ENCODE results near the gene BATF3.

Gene BATF3

GRCh38 chr1:212722270-212722957, 22.8 kb upstream of the BATF3 start:
- Mint-ChIP-seq H3K36me3 (ENCODE audit: low read depth) (peaks cover 41% of the 10 kb centered on the region), H3K27me3 (ENCODE audit: low read depth, poor library complexity) (peaks cover 8% of the 10 kb centered on the region), H3K4me1 (no peaks in the 10 kb centered on the region), H3K9me3 (peaks cover 36% of the 10 kb centered on the region), H3K27ac (no peak overlapping the region), H3K4me3 (no peak overlapping the region)
- TF ChIP-seq, protein P1, sequence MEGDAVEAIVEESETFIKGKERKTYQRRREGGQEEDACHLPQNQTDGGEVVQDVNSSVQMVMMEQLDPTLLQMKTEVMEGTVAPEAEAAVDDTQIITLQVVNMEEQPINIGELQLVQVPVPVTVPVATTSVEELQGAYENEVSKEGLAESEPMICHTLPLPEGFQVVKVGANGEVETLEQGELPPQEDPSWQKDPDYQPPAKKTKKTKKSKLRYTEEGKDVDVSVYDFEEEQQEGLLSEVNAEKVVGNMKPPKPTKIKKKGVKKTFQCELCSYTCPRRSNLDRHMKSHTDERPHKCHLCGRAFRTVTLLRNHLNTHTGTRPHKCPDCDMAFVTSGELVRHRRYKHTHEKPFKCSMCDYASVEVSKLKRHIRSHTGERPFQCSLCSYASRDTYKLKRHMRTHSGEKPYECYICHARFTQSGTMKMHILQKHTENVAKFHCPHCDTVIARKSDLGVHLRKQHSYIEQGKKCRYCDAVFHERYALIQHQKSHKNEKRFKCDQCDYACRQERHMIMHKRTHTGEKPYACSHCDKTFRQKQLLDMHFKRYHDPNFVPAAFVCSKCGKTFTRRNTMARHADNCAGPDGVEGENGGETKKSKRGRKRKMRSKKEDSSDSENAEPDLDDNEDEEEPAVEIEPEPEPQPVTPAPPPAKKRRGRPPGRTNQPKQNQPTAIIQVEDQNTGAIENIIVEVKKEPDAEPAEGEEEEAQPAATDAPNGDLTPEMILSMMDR (IDR thresholded peaks at IDR 0.05), result no peak
- DNase-seq, result no peak

DNA sequence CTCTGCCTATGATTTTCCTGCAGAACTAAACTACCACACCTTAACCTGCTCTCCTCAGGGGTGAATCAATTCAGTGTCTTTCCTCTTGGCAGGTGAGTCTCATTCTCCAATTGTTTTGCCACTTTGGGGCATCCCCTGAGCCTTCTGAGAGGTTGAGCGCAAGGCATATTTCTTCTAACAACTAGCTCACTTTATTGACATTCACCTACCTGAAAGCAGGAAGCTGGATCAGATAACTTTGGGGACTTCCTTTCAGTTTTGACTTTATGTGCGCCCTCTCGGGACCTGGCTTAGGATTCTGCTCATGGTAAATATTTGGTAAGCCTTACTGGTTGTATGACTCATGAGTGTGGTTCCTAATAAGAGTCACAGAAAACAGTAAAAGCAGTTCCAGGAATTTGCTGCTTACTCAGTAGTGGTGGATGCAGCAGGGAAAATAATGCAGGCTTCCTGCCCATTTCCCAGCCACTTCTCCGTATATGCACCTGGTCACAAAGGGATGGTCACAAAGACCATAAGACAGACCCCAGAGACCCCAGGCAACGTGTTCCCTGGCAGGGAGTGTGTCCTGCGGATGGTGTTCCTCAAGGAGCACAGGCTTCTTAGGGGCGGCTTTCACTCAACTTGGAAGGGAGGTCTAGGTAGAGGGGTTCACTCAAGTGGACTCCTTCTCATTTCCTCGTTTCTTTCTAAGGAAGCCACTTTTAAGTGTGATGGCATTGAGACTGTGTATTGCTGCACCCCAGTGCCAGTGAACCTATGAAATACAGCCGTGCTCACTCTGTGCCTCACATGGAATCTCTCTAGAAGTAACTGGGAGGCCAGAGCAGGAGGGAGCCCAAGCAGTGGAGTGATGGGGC, 22.0 kb upstream of the BATF3 start:
- Mint-ChIP-seq H3K27me3 (ENCODE audit: low read depth, poor library complexity) (peaks cover 9% of the 10 kb centered on the region), H3K9me3 (peaks cover 32% of the 10 kb centered on the region), H3K4me3 (no peak overlapping the region), H3K4me1 (no peaks in the 10 kb centered on the region), H3K27ac (no peak overlapping the region), H3K36me3 (ENCODE audit: low read depth) (peaks cover 33% of the 10 kb centered on the region)
- no peak for DNase-seq
- TF ChIP-seq, protein P1 (IDR thresholded peaks at IDR 0.05), result no peak

GRCh38 chr1:212719633-212720032, 20.0 kb upstream of the BATF3 start:
- no peak for DNase-seq
- peaks cover 23% of the 10 kb centered on the region for H3K27me3 Mint-ChIP-seq (ENCODE audit: low read depth, poor library complexity)
- H3K9me3 Mint-ChIP-seq, result peaks cover 18% of the 10 kb centered on the region
- no peak overlapping the region for H3K27ac Mint-ChIP-seq
- TF ChIP-seq, protein P1 (IDR thresholded peaks at IDR 0.05), result no peak
- no peak overlapping the region for H3K4me3 Mint-ChIP-seq
- H3K4me1 Mint-ChIP-seq, result no peaks in the 10 kb centered on the region
- peaks cover 16% of the 10 kb centered on the region for H3K36me3 Mint-ChIP-seq (ENCODE audit: low read depth)

DNA sequence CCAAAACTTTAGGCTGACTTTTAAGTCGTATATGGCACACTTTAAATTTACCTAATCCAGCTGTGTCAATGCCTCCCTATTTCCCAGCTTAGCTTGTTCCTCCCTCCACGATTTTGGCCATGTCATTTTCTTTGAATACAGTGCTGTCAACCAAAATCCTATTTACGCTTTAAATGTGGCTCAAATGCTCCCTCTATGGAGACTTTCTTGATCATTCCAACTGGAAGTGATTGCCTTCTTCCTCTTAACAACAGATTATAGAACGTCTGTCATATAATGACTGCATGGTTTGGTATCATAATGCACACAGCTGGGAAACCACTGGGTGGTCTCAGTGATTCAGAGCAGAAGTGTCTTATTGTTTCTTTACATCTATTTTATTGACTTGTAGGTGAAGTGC, 18.9 kb upstream of the BATF3 start:
- TF ChIP-seq, protein P1 (IDR thresholded peaks at IDR 0.05), result no peak
- no peak overlapping the region for H3K27ac Mint-ChIP-seq
- no peaks in the 10 kb centered on the region for H3K4me1 Mint-ChIP-seq
- DNase-seq, result no peak
- peaks cover 10% of the 10 kb centered on the region for H3K36me3 Mint-ChIP-seq (ENCODE audit: low read depth)
- H3K9me3 Mint-ChIP-seq, result peaks cover 15% of the 10 kb centered on the region
- no peak overlapping the region for H3K4me3 Mint-ChIP-seq
- peaks cover 28% of the 10 kb centered on the region for H3K27me3 Mint-ChIP-seq (ENCODE audit: low read depth, poor library complexity)

DNA sequence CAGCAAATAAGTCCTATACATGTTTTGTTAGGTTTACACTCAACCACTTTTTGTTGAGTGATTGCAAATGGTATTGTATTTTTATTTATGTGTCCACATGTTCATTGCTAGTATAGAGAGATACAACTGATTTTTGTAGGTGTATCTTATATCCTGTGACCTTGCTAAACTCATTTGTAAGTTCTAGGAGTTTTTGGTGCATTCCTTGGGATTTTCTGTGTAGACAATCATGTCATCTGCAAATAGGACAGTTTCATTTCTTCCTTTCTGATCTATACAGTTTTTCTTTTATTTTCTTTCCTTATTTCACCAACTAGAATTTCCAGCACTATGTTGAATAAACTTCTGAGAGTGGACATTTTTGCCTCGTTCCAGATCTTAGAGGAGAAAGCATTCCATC, 16.5 kb upstream of the BATF3 start:
- Mint-ChIP-seq H3K9me3 (peaks cover 8% of the 10 kb centered on the region), H3K27ac (no peak overlapping the region), H3K4me1 (no peaks in the 10 kb centered on the region), H3K27me3 (ENCODE audit: low read depth, poor library complexity) (peaks cover 25% of the 10 kb centered on the region), H3K4me3 (no peak overlapping the region), H3K36me3 (ENCODE audit: low read depth) (no peaks in the 10 kb centered on the region)
- no peak for DNase-seq
- TF ChIP-seq, protein P1 (IDR thresholded peaks at IDR 0.05), result no peak

Data from nephron progenitor cell (in vitro differentiated cells).